Glutamatergic neuron (in vitro differentiated cells): ENCODE data around the gene BHLHE40. TPM values are rescaled to one million over a fixed set of nuclear protein-coding genes. Genes with fewer than 3 reads are reported as not detected.

Experiments
- DNase-seq: peaks from one replicate; pipeline ENCODE4 v3.0.0; 2022
- H3K27ac Mint-ChIP-seq: one replicate; pipeline ENCODE4 v1.8.0; 2020; ENCODE audit warnings: mild to moderate bottlenecking, mixed read lengths, inconsistent platforms; ENCODE audit not compliant: unreplicated experiment
- H3K27me3 Mint-ChIP-seq: one replicate; pipeline ENCODE4 v1.8.0; 2020; ENCODE audit warnings: mild to moderate bottlenecking, moderate library complexity, mixed read lengths, inconsistent platforms; ENCODE audit not compliant: unreplicated experiment
- H3K36me3 Mint-ChIP-seq: one replicate; pipeline ENCODE4 v1.8.0; 2020; ENCODE audit warnings: mild to moderate bottlenecking, mixed read lengths, inconsistent platforms; ENCODE audit not compliant: unreplicated experiment
- H3K4me1 Mint-ChIP-seq: one replicate; pipeline ENCODE4 v1.8.0; 2020; ENCODE audit warnings: mild to moderate bottlenecking, low read depth, mixed read lengths, inconsistent platforms; ENCODE audit not compliant: unreplicated experiment
- H3K4me3 Mint-ChIP-seq: one replicate; pipeline ENCODE4 v1.8.0; 2020; ENCODE audit warnings: mild to moderate bottlenecking, mixed read lengths, inconsistent platforms; ENCODE audit not compliant: unreplicated experiment
- H3K9me3 Mint-ChIP-seq: one replicate; pipeline ENCODE4 v1.8.0; 2020; ENCODE audit warnings: mild to moderate bottlenecking, moderate library complexity, mixed read lengths, inconsistent platforms; ENCODE audit not compliant: unreplicated experiment
- total RNA-seq: library from RNA; stranded (reverse); fragmentation: NEBNext Ultra II Directional; extraction: Animal tissue kit (Norgen Biotek cat#: 25700); gene quantifications from one replicate; pipeline ENCODE4 v1.2.1, GENCODE V29; 2021; ENCODE audit not compliant: unreplicated experiment
- TF ChIP-seq, protein P1 (sequence below): fragments of 200-600 bp; sonication (generic); IDR thresholded peaks from one replicate; pipeline ENCODE4 v1.5.0; 2021; ENCODE audit not compliant: partially characterized antibody, unreplicated experiment

Gene BHLHE40
- total RNA-seq, 1 donor from 2014 or later = 0.22 TPM

DNA sequence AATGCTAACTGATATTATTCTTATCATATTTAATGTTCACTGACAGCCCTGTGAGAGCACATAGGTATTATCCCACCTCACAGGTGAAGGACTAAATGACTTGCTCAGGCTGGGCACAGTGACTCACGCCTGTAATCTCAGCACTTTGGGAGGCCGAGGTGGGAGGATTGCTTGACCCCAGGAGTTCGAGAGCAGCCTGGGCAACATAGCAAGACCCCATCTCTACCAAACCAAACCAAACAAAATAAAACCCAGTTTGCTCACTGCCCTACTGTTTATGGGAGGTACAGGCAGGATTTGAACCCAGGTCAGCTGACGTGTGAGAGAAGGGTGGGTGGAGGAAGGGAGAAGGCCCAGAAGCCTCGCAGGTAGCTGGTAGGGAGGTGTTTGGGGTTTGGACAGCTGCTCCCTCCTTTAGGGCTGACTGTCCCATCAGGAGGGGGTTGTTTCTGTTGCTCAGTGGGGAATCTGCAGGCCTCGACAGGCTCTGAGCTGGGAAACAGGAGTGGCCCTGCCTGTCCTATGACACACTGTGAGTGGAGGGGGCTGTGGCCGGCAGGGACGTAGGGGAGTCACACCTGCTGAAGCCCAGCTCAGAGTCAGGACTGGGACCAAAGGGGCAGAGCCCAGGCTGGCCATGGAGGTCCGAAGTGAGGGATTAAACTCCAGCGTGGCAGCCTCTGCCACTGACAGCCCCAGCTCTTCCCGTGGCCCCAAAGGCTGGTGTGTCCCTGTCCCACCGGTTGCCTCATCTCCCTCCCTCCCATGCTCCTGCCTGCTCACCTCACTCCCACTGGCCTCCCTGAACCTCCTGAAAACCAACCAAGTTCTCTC, 25.3 kb downstream of the BHLHE40 start:
- no peak overlapping the region for H3K27ac Mint-ChIP-seq
- TF ChIP-seq, protein P1, sequence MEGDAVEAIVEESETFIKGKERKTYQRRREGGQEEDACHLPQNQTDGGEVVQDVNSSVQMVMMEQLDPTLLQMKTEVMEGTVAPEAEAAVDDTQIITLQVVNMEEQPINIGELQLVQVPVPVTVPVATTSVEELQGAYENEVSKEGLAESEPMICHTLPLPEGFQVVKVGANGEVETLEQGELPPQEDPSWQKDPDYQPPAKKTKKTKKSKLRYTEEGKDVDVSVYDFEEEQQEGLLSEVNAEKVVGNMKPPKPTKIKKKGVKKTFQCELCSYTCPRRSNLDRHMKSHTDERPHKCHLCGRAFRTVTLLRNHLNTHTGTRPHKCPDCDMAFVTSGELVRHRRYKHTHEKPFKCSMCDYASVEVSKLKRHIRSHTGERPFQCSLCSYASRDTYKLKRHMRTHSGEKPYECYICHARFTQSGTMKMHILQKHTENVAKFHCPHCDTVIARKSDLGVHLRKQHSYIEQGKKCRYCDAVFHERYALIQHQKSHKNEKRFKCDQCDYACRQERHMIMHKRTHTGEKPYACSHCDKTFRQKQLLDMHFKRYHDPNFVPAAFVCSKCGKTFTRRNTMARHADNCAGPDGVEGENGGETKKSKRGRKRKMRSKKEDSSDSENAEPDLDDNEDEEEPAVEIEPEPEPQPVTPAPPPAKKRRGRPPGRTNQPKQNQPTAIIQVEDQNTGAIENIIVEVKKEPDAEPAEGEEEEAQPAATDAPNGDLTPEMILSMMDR = no peak
- H3K36me3 Mint-ChIP-seq = no peaks in the 10 kb centered on the region
- DNase-seq = no peak
- H3K27me3 Mint-ChIP-seq = peaks cover 2% of the 10 kb centered on the region
- no peak overlapping the region for H3K4me3 Mint-ChIP-seq
- no peaks in the 10 kb centered on the region for H3K4me1 Mint-ChIP-seq
- H3K9me3 Mint-ChIP-seq = peaks cover 3% of the 10 kb centered on the region

DNA sequence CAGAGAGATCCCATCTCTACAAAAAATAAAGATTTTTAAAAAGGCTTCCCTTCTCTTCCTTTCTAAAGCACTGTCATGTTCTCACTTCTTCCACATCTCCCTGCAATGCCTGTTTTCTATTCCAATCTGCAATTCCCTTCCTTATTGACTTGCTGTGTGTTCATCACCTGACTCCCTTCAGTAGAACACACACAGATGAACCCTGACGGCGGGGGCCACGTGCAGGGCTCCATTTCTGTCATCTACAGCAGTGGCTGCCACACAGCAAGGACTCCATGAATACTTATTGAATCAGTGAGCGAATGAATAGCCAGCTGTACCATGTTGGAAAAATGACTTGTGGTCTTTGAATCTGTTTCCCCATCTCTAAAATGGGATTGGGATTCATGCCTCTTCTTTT, 26.1 kb downstream of the BHLHE40 start:
- TF ChIP-seq, protein P1 = no peak
- Mint-ChIP-seq H3K4me3 (no peak overlapping the region), H3K27ac (no peak overlapping the region), H3K4me1 (no peaks in the 10 kb centered on the region), H3K9me3 (peaks cover 3% of the 10 kb centered on the region), H3K27me3 (no peaks in the 10 kb centered on the region), H3K36me3 (no peaks in the 10 kb centered on the region)
- no peak for DNase-seq

DNA sequence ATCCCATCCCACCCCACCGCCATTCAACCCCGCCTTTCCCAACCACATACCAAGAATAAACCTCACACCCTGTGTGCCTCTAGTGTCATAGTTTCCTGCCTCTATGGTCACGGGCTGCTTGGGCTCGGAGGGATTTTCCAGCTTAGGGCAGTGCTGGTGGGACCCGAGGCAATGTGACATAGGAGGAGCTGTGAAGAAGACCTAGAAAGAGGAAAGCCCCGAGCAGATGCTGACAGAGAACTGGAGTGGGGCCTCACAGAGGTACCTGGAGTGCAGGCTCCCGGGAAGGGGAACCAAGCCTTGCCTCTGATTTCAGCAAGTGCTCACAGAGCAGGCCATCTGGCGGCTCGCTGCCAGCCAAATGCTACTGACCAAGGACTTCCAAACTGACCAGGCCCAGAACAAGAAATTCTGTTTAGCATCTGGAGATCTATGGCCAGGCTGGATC, 27.5 kb downstream of the BHLHE40 start:
- peaks cover 3% of the 10 kb centered on the region for H3K9me3 Mint-ChIP-seq
- TF ChIP-seq, protein P1 = no peak
- peaks cover 2% of the 10 kb centered on the region for H3K27me3 Mint-ChIP-seq
- H3K36me3 Mint-ChIP-seq = no peaks in the 10 kb centered on the region
- no peak overlapping the region for H3K27ac Mint-ChIP-seq
- DNase-seq = no peak
- H3K4me1 Mint-ChIP-seq = no peaks in the 10 kb centered on the region
- no peak overlapping the region for H3K4me3 Mint-ChIP-seq

DNA sequence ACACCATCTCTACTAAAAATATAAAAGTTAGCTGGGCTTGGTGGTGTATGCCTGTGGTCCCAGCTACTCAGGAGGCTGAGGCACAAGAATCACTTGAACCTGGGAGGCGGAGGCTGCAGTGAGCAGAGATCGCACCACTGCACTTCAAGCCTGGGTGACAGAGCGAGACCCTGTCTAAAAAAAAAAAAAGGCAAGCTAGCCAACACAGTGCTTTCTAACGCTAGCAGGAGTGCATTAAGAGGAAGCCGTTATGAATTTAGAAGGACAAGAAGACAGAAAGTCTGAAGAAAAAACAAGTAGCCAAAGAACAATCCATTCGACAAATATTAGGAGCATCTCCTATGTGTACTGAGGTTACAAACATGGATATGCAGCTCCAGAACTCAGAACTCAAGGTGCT, 28.6 kb downstream of the BHLHE40 start:
- Mint-ChIP-seq H3K27me3 (peaks cover 6% of the 10 kb centered on the region), H3K36me3 (no peaks in the 10 kb centered on the region), H3K4me3 (no peak overlapping the region), H3K27ac (no peak overlapping the region), H3K9me3 (peaks cover 3% of the 10 kb centered on the region), H3K4me1 (no peaks in the 10 kb centered on the region)
- DNase-seq = no peak
- TF ChIP-seq, protein P1 = no peak

DNA sequence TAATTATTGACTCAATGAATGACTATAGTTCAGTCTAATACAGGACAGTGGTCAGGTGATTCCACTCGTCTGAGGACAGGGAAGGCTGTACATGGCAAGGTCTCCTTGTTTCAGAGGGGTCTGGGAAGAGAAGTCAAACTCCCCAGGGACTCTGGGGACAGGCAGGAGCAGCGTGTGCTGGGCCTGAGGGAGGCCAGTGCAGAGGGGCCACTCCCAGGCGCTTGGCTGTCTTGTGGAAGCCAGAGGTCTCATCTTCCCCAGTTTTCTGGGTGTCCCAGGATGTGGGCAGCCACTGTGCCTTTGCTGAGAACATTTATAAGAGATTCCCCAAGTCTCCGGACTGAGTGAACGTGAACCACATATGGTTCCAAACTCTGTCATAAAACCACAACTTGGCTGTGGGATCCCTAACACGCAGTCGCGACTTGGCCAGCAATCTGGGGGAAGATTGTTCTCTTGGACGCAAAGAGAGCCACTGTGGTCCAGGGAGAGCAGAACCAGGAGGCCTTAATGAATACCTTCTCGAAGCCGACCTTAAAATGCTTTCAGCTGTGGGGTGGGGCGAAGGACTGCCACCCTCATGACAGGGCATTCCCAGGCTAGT, 30.4 kb downstream of the BHLHE40 start:
- Mint-ChIP-seq H3K4me3 (no peak overlapping the region), H3K27ac (no peak overlapping the region), H3K36me3 (no peaks in the 10 kb centered on the region), H3K4me1 (no peaks in the 10 kb centered on the region), H3K9me3 (peaks cover 3% of the 10 kb centered on the region), H3K27me3 (peaks cover 6% of the 10 kb centered on the region)
- DNase-seq = no peak
- TF ChIP-seq, protein P1 = no peak
